Hippocampal formation (tissue), 2 donors: Measurements from ENCODE around the gene HCFC1.

Experiments used
- DNase-seq, 2 donors: peaks; one replicate each; lab custom pipeline; 2025; lab: John Stamatoyannopoulos, UW

HCFC1 gene

GRCh38 chrX:153922932-153923857 is 48.4 kb downstream of the HCFC1 start:
- peak; percentile 6 to 55 for DNase-seq

DNA sequence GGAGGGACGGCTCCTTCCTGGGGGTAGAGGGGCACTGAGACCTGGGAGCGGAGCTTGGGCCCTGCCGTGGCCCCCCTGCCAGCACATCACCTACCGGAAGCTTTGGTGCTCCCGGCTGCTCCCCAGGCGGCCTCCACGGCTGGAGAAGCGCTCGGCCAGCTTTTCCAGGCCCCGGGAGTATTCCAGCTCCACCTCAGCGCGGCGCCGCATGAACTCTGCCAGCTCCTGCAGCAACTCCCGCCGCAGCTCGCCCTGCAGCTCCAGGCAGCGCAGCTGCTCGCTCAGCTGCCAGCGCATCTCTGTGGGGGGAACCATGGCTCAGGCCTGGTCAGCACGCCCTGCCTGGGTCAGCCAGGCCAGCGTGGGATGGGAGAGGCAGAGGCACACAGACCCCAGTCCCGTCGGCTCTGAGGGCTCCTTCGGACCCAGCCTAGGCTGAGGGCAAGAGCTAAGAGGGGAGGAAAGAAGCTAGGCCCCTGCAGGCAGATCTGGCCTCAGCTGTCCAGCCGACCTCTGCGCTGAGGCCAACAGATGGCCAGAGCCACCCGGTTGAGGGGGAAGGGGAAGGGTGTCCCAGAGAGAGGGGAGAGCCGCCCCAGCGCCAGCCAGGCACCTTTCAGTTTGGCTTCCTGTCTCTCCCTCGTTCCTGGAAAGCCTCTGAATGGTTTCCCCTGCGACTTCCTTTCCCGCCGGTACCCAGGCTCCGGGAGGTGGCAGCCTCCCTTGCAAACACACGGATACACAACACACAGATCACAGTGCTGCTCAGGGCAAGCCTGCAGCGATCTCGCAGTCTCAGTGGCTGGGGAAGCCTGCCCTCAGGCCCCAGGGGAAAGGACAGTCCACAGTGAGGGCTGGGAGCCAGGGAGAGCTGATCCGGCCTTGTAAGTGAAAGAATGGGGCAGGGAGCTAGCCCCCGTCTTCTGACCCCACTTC is 49.8 kb downstream of the HCFC1 start:
- no peak for DNase-seq

DNA sequence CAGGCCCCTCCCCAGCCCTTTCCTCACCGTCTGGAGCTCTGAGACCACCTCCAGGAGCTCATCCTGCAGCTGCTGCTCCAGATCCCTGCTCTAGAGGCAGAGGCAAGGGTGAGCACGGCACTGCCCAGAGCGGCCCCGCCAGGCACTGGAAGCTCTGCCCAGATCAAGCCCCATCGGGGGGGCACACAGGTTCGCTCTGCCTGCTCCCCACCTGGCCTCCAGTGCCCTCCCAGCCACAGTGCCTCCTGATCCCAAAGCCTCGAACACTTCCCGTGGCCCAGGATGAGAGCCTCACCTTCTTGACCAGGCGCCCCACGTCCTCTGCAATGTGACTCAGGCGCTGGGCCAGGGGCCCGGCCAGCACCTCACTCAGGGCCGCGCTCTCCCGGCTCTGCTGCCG is 50.5 kb downstream of the HCFC1 start:
- no peak for DNase-seq

DNA sequence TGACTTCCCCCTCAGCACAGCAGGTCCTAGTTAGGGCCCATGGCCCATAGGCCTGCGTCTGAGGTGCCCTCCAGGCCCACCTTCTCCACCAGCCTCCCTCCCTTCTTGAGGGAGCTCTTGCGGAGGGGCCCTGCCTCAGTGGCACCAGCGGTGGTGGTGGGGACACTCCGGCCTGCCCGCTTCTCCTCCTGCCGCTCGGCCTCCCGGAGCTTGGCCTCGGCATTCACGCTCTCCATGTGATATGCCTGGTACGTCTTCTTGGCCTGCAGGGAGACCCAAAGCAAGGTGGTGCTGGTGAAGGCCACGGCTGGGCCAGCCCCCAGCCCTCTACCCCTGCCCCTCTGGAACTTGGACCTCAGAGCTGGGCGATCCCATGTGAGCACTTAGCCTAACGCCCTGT is 51.1 kb downstream of the HCFC1 start:
- DNase-seq, result no peak

- DNase-seq, result no peak
Observed at GRCh38 chrX:153919281-153919680, 52.3 kb downstream of the HCFC1 start.

- DNase-seq, result no peak
Observed at GRCh38 chrX:153917869-153918268, 53.7 kb downstream of the HCFC1 start.

DNA sequence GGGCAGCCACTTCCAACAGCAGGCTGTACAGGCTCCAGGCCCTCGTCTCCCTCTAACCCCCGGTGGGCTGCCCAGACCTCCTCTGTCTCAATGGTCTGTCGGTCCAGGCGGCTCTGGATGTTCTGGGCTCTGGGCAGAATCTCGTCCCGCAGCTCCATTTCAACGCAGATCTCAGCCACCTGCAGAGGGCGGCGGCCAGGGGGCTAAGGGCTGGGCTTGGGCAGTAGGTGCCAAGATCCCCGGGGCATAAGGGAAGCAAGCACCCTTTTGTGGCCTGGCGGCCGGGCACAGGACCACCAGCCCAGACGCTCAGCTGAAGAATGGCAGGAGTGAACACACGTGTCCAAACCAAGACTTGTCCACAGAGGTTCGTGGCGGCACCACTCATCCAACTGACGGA is 57.9 kb downstream of the HCFC1 start:
- no peak for DNase-seq

GRCh38 chrX:153913211-153913610 is 58.4 kb downstream of the HCFC1 start:
- DNase-seq, result no peak

- DNase-seq, result no peak
Observed at GRCh38 chrX:153911798-153912197, 59.8 kb downstream of the HCFC1 start.

GRCh38 chrX:153910446-153910845 is 61.2 kb downstream of the HCFC1 start:
- no peak for DNase-seq

DNA sequence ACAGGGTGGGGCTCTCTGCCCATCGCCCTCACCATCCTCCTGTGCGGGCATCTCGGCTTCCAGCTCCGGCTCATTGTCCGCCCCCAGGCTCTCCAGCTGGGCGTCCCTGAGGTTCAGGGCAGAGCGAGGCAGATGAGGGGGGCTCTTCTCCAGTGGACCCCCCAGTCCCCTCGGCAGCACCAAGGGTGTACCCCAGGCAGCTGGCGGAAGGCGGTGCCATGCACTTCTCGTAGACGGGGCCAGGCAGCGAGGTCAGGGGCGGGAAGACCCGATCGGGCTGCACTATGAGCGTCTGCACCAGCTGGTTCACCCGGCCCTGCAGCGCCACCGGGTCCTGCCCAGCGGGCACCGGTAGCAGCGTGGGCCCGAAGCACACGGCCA is 61.6 kb downstream of the HCFC1 start:
- DNase-seq, result no peak

- no peak for DNase-seq
Observed at GRCh38 chrX:153909024-153909979, 62.3 kb downstream of the HCFC1 start.

DNA sequence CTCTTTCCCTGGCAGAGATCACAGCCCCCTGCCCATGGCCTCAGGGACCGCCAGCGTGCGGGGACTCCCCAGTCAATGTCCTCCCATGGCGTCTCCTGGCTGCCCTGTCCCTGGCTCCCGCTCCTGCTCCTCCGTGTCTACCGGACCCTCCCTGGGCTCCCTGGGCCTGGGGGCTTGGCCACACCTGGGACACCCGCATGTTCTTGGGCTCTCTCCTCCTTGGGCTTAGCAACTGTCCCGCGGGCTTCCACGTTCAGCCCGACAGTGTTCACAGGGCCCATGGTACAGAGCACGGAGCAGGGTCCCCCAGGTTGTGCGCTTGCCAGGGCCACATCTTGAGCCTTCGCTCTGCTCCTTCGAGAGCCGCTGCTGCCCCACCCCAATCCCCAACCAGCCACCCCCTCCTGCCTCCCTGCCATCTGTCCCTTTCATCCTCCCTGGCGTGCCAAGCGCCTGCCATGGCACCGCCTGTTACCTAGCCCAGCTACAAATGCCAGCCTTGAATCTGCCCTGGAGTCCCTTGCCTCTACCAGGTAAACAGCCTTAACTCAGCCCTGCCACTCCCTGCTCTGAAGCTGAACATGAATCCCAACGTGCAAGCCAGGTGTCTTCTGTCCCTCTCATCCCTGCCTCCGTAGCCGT is 63.3 kb downstream of the HCFC1 start:
- no peak for DNase-seq

- DNase-seq, result no peak
Observed at GRCh38 chrX:153907456-153907855, 64.2 kb downstream of the HCFC1 start.

GRCh38 chrX:153906126-153906917 is 65.3 kb downstream of the HCFC1 start:
- DNase-seq, result no peak

DNA sequence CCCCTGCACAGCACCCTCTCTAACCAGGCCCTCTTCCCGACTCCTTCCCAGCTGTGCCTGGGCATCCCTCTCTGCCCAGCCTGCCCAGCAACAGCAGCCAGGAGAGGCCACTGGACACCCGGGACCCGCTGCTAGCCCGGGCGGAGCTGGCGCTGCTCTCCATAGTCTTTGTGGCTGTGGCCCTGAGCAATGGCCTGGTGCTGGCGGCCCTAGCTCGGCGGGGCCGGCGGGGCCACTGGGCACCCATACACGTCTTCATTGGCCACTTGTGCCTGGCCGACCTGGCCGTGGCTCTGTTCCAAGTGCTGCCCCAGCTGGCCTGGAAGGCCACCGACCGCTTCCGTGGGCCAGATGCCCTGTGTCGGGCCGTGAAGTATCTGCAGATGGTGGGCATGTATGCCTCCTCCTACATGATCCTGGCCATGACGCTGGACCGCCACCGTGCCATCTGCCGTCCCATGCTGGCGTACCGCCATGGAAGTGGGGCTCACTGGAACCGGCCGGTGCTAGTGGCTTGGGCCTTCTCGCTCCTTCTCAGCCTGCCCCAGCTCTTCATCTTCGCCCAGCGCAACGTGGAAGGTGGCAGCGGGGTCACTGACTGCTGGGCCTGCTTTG is 66.0 kb downstream of the HCFC1 start:
- no peak for DNase-seq

DNA sequence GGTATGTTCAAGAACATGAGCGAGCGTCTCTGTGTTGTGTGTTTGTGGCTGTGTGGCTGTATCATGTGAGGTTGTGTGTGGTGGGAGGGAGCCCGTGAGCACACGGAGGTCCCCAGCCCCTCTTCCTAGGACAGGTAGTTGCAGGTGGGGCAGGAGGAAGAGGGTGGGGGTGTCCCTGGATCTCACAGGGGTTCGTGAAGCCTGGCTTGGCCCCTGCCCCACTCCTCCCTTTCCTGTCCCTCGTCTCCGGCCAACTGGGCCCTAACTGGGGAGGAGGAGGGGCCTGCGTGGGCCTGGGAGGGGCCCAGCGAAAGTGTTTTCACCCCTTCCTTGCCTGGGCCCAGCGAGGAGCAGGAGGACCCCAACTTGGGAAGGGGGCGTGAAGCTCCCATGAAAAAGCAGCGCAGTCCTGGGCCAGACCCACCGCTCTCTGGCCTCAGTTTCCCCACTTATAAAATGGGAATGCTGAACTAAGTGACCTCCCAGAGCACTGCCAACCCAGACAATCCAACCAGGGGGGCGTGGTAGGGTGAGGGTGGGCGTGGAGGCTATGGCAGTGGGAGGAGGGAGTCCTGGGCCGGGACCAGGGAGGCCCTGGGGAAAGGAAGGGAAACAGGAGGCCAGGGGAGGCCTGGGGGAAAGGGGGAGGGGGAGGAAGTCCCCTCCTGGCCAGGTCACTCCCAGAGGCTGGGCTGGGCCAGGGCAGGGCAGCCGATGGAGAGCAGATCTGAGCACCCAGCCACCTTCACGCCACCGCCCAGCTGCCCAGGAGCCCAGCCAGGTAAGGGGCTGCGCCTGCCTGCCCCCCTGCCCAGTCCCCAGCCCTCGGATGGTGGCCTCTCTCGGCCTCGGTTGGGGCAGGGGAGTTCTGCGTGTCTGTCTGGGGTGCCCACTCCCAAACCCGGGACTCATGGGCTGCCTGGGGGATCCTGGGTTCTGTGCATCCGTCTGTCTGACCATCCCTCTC is 67.3 kb downstream of the HCFC1 start, which contains the start of gene AVPR2:
TSS of gene AVPR2 (plus strand) at position 683 of the 967 bp plus-strand sequence. CDS start 473 bp downstream, outside the sequence.
- no peak for DNase-seq

GRCh38 chrX:153903238-153903980 is 68.2 kb downstream of the HCFC1 start:
- no peak for DNase-seq
